HEK293T (cell line): ENCODE results near the gene FAF2.
"Not testable (repeated sequence)": the region's sequence is repeated elsewhere in the genome, so short reads cannot be mapped to it uniquely, and the experiment has no call there.

Experiments used
- CTCF ChIA-PET: fragments of 350-600 bp; formaldehyde crosslinking; extraction: SDS; loops from one replicate; lab custom pipeline; 2021; ENCODE audit warnings: antibody characterized with exemption, inconsistent platforms; lab: Yijun Ruan, JAX
- POLR2A ChIA-PET: fragments of 350-600 bp; formaldehyde crosslinking; extraction: SDS; loops from one replicate; lab custom pipeline; 2020; ENCODE audit warnings: antibody characterized with exemption, inconsistent platforms; lab: Yijun Ruan, JAX
- DNase-seq: peaks from one replicate; pipeline ENCODE4 v3.0.0; 2012; ENCODE audit warnings: mixed read lengths; ENCODE audit errors: extremely low spot score
- ARNT ChIP-seq: fragments of 450-650 bp; IDR thresholded peaks from 2 replicates; pipeline ENCODE4 v1.6.1; 2017; ENCODE audit warnings: mild to moderate bottlenecking
- BHLHE40 ChIP-seq: fragments of 450-650 bp; IDR thresholded peaks from 2 replicates; pipeline ENCODE4 v1.6.1; 2016; ENCODE audit warnings: mild to moderate bottlenecking, moderate library complexity, borderline replicate concordance
- CTBP1 ChIP-seq: fragments of 450-650 bp; IDR thresholded peaks from 2 replicates; pipeline ENCODE4 v1.6.1; 2016; ENCODE audit warnings: borderline replicate concordance
- ELF4 ChIP-seq: fragments of 450-650 bp; IDR thresholded peaks from 2 replicates; pipeline ENCODE4 v1.6.1; 2017; ENCODE audit warnings: antibody characterized with exemption
- FOXA1 ChIP-seq: fragments of 450-650 bp; IDR thresholded peaks from 2 replicates; pipeline ENCODE4 v1.6.1; 2016; ENCODE audit warnings: mild to moderate bottlenecking
- FOXK2 ChIP-seq: fragments of 450-650 bp; IDR thresholded peaks from 2 replicates; pipeline ENCODE4 v1.6.1; 2016; ENCODE audit warnings: mild to moderate bottlenecking
- FOXM1 ChIP-seq: fragments of 450-650 bp; IDR thresholded peaks from 2 replicates; pipeline ENCODE4 v1.6.1; 2017; ENCODE audit warnings: mild to moderate bottlenecking, borderline replicate concordance
- HDGF ChIP-seq: fragments of 450-650 bp; IDR thresholded peaks from 2 replicates; pipeline ENCODE4 v1.6.1; 2017; ENCODE audit warnings: antibody characterized with exemption, borderline replicate concordance
- L3MBTL2 ChIP-seq: fragments of 450-650 bp; conservative IDR thresholded peaks from 2 replicates; pipeline ENCODE4 v1.6.1; 2016; ENCODE audit warnings: mild to moderate bottlenecking
- LEF1 ChIP-seq: fragments of 450-650 bp; IDR thresholded peaks from 2 replicates; pipeline ENCODE4 v1.6.1; 2017; ENCODE audit warnings: mild to moderate bottlenecking, borderline replicate concordance
- NFRKB ChIP-seq: fragments of 450-650 bp; IDR thresholded peaks from 2 replicates; pipeline ENCODE4 v1.6.1; 2016; ENCODE audit warnings: mild to moderate bottlenecking, moderate library complexity
- SP1 ChIP-seq: fragments of 450-650 bp; IDR thresholded peaks from 2 replicates; pipeline ENCODE4 v1.6.1; 2017
- SUZ12 ChIP-seq: fragments of 450-650 bp; IDR thresholded peaks from 2 replicates; pipeline ENCODE4 v1.6.1; 2016; ENCODE audit warnings: mild to moderate bottlenecking
- TARDBP ChIP-seq: fragments of 450-650 bp; IDR thresholded peaks from 2 replicates; pipeline ENCODE4 v1.6.1; 2016
- ZNF384 ChIP-seq: fragments of 450-650 bp; IDR thresholded peaks from 2 replicates; pipeline ENCODE4 v1.6.1; 2016
- TF ChIP-seq, protein P1 (sequence below): fragments of 450-650 bp; IDR thresholded peaks from 2 replicates; pipeline ENCODE4 v1.6.1; 2016

FAF2 gene

DNA sequence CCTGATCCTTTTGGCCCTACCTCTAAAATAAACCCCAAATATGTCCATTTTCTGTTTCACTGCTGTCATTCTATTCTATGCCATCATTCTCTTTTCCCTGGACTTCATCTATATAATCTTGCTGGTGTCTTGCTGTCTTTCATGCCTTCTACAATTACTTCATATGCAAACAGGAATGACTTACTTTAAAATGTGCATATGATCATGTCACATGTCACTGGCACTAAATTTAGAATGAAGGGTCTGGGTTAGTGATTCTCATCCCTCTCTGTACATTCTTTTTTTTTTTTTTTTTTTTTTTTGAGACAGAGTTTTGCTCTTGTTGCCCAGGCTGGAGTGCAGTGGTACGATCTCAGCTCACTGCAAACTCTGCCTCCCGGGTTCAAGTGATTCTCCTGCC lies 22.9 kb downstream of the FAF2 start:
- no peak for DNase-seq
- TF ChIP-seq SP1: no peak
- ChIA-PET CTCF (no interaction called here), POLR2A (no interaction called here)

DNA sequence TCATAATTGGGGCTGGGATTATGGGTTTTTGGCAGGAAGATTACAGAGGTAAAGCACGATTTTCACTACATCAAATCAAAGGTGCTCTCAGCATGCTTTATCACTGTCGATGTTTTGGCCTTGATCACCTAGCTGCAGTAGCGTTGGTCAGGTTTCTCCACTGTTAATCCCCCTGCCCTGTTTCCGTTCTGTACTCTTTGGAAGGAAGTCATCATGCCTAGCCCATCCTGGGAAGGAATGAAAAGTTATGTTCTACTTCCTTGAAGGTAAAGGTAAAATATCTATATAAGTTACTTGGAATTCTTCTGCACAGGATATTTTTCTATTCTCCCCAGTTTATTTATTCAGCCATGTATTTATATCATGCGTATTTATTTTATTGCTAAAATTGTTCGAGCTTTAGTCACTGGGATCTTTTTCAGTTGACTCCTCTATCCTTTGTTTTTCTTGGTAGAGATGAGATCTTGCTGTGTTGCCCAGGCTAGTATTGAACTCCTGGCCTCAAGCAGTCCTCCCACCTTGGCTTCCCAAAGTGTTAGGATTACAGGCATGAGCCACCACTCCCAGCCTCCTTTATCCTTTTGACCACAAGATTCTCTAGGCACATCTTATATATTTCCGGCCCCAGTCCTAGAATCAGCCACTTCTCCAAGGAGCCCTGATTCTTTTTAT lies 25.3 kb downstream of the FAF2 start:
- no peak for TF ChIP-seq TARDBP
- no peak for TF ChIP-seq SP1
- TF ChIP-seq, protein P1, sequence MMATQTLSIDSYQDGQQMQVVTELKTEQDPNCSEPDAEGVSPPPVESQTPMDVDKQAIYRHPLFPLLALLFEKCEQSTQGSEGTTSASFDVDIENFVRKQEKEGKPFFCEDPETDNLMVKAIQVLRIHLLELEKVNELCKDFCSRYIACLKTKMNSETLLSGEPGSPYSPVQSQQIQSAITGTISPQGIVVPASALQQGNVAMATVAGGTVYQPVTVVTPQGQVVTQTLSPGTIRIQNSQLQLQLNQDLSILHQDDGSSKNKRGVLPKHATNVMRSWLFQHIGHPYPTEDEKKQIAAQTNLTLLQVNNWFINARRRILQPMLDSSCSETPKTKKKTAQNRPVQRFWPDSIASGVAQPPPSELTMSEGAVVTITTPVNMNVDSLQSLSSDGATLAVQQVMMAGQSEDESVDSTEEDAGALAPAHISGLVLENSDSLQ: no peak
- TF ChIP-seq NFRKB: no peak
- no peak for TF ChIP-seq BHLHE40
- no peak for TF ChIP-seq ZNF384
- TF ChIP-seq ARNT: no peak
- TF ChIP-seq FOXM1: no peak
- TF ChIP-seq FOXK2: no peak
- no peak for TF ChIP-seq LEF1
- TF ChIP-seq HDGF: no peak
- no peak for TF ChIP-seq L3MBTL2
- no peak for TF ChIP-seq FOXA1
- TF ChIP-seq SUZ12: no peak
- no peak for TF ChIP-seq ELF4
- no peak for TF ChIP-seq CTBP1
- POLR2A ChIA-PET: interaction anchor here (1.4 kb wide), 1 partner anchor 26 kb away, joined by 4 read pairs; the partner anchor contains the start of gene FAF2
- DNase-seq: no peak
- CTCF ChIA-PET: no interaction called here

DNA sequence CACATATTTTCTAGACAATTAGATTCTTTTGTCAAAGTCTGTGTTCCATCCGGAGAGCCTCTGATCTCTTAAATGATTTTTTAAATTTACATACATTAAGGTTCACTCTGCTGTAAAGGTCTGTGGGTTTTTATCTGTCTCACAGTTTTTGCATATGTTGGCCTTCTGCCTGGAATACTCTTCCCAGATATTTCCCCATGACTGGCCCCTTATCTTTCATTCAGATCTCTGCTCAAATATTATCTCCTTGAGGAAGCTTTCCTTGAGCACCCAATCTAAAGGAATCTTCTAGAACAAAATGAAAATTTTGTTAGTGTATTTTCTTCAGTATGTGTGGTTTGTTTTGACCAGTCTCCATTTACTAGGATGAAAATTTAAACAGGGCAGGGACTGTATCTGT lies 26.3 kb downstream of the FAF2 start:
- TF ChIP-seq NFRKB (no peak), ELF4 (no peak), SP1 (no peak), FOXK2 (no peak), CTBP1 (no peak)
- POLR2A ChIA-PET: no interaction called here
- no peak for DNase-seq
- CTCF ChIA-PET: interaction anchor here (0.7 kb wide), 1 partner anchor 8 kb away, joined by 3 read pairs; no protein-coding TSS in a partner anchor

DNA sequence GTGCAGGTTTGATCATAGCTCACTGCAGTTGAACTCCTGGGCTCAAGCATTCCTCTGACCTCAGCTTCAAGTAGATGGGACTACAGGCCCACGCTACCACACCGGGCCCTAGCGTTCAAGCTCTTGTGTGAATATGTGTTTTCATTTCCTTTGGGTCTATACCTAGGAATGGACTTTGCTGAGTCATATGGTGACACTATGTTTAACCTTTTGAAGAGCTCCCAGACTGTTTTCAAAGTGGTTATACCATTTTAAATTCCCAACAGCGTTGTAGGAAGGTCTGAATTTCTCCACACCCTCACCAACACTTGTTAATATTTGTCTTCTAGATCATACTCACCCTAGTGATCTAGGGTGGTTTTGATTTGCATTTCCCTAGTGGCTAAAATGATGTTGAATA lies 33.5 kb downstream of the FAF2 start:
- TF ChIP-seq L3MBTL2 (no peak), LEF1 (no peak)
- ChIA-PET POLR2A (interaction anchor here (0.6 to 1.0 kb wide), 2 partner anchors 15 to 754 kb away, joined by 3 read pairs; no protein-coding TSS in a partner anchor), CTCF (interaction anchor here (0.7 kb wide), 1 partner anchor 40 kb away, joined by 4 read pairs; no protein-coding TSS in a partner anchor)
- DNase-seq: no peak

DNA sequence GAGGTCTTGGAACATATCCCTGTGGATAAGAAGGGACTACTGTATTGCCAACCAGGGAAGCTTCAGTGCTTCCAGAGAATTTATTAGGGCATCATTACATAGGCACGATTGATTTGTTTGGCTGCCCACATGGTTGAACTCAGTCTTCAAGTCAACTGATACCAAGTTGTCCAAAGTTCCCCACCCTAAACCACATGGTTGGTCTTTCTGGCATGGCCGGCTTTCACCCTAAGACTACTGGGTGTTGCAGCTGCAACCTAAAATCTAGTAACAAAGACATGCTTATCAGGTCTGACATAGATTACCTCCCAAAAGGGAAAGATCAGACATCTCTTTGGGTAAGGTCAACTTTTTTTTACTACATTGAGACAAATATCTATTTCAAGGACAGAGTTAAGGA lies 37.0 kb downstream of the FAF2 start:
- CTCF ChIA-PET: interaction anchor here (1.9 kb wide), 1 partner anchor 37 kb away, joined by 7 read pairs; no protein-coding TSS in a partner anchor
- TF ChIP-seq, protein P1: no peak
- TF ChIP-seq ELF4: no peak
- no peak for TF ChIP-seq SUZ12
- no peak for TF ChIP-seq BHLHE40
- no peak for TF ChIP-seq ARNT
- DNase-seq: no peak
- POLR2A ChIA-PET: no interaction called here

DNA sequence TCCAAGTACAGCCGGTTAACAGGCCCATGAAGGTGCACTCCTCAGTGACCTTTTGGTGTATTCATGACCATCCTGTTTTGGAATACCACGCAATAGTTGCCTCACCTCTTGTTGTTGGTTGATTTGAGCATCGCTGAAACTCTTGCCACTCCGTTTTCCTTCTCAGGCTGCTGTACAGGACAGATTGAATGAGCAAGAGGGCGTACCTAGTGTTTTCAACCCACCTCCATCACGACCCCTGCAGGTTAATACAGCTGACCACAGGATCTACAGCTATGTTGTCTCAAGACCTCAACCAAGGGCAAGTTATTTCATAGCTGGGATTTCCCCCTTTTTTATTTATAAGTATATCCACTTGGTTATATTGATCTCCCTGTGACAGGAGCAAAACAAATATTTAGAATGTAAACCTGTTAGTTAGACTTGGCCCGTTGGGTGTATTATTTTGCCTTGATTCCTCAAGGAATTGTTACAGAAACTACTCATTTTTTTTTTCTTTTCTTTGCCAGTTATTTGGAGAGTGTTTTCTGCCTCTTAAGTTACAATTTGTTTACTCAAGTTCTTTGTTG lies 38.1 kb downstream of the FAF2 start:
- POLR2A ChIA-PET: interaction anchor here (0.8 kb wide), 1 partner anchor 51 kb away, joined by 3 read pairs; no protein-coding TSS in a partner anchor
- DNase-seq: no peak
- no peak for TF ChIP-seq BHLHE40
- no peak for TF ChIP-seq TARDBP
- no peak for TF ChIP-seq FOXA1
- TF ChIP-seq LEF1: no peak
- no peak for TF ChIP-seq ZNF384
- no peak for TF ChIP-seq NFRKB
- no peak for TF ChIP-seq SUZ12
- no peak for TF ChIP-seq SP1
- TF ChIP-seq ARNT: no peak
- TF ChIP-seq FOXM1: no peak
- TF ChIP-seq L3MBTL2: no peak
- CTCF ChIA-PET: no interaction called here

DNA sequence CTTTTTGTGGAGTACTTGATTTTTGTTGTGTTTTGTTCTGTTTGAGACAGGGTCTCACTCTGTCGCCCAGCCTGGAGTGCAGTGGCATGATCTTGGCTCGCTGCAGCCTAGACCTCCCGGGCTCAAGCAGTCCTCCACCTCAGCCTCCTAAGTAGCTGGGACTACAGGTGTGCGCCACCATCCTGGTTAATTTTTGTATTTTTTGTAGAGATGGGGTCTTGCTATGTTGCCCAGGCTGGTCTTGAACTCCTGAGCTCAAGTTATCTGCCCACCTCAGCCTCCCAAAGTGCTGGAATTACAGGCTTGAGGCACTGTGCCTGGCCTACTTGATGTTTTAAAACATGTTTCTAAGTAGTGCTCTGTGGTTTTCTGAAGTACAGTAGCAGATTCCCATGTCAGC lies 39.0 kb downstream of the FAF2 start:
- POLR2A ChIA-PET, DNase-seq, CTCF ChIA-PET: not testable (repeated sequence)
